Vagina (tissue), 2 donors: ENCODE data around the gene ERC2.

Experiments used
- POLR2AphosphoS5 ChIP-seq, 2 donors: sonication (generic); formaldehyde crosslinking; IDR thresholded peaks; one replicate each; pipeline ENCODE4 v1.9.0; 2017; ENCODE audit warnings: antibody characterized with exemption in 2 of 2, mild to moderate bottlenecking in 2 of 2, low read depth in 1 of 2; ENCODE audit not compliant: insufficient read depth in 1 of 2
- TF ChIP-seq, protein P1 (sequence below), 3 experiments: fragments of 450-650 bp in 2 of 3; fragments of 200-600 bp in 1 of 3; sonication (generic) in 1 of 3; IDR thresholded peaks; one replicate each; pipeline ENCODE4 v1.5.1; 2017 to 2019; ENCODE audit warnings: antibody characterized with exemption in 3 of 3, mild to moderate bottlenecking in 2 of 3, moderate library complexity in 2 of 3

DNA sequence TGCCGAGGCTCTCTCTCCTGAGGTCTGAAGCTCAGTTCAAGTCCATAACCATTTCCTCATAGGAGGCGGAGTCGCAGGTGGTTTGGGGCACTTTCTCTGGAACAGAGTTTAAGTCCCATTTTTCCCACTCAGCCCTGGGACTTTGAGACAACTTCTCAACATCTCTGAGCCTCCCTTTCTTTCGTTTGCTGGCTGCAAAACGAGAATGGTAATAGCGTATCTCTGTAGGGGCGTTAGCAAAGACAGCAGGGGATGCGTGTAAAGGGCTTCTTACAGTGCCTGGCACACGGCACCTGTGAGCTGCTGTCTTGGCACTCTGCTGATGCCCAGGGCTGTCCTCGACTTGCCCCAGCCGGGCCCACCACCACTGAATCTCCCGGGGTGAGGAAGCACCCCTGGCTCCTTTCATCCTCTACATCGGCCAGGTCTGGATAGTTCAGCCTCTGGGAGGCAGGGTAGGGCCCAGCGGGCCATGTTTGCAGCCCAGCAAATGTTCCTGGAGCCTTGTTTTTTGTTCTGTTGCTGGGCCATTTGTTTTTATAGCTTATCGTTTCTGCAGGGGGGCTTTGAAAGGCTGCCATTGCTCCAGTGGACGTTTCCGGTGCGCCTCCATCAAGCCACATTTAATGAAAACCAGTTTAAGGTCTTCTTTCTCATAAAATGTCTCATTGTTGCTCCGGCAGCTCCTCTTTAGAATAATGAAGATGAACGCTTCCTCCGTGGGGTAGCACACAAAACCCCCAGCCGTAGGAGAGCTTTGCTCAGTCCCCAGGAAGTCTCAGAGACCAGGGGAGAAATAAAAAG, 921.2 kb downstream of the ERC2 start:
- TF ChIP-seq, protein P1, sequence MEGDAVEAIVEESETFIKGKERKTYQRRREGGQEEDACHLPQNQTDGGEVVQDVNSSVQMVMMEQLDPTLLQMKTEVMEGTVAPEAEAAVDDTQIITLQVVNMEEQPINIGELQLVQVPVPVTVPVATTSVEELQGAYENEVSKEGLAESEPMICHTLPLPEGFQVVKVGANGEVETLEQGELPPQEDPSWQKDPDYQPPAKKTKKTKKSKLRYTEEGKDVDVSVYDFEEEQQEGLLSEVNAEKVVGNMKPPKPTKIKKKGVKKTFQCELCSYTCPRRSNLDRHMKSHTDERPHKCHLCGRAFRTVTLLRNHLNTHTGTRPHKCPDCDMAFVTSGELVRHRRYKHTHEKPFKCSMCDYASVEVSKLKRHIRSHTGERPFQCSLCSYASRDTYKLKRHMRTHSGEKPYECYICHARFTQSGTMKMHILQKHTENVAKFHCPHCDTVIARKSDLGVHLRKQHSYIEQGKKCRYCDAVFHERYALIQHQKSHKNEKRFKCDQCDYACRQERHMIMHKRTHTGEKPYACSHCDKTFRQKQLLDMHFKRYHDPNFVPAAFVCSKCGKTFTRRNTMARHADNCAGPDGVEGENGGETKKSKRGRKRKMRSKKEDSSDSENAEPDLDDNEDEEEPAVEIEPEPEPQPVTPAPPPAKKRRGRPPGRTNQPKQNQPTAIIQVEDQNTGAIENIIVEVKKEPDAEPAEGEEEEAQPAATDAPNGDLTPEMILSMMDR (IDR thresholded peaks at IDR 0.05): no peak
- no peak for TF ChIP-seq POLR2AphosphoS5 (IDR thresholded peaks at IDR 0.05; ENCODE audit: insufficient read depth in 1 of 2, low read depth in 1 of 2)
